Mononuclear cell (primary cell): ENCODE results near the gene YEATS4. TPM values are rescaled to one million over a fixed set of nuclear protein-coding genes. Genes with fewer than 3 reads are reported as not detected.
A peak's percentile ranks its signal among the peaks of the same experiment; 100 is the strongest.
"Not testable (repeated sequence)": the region's sequence is repeated elsewhere in the genome, so short reads cannot be mapped to it uniquely, and the experiment has no call there.

ENCODE experiments used
- H3K27me3 ChIP-seq: 2 replicates; pipeline ENCODE4 v1.6.0; 2011; ENCODE audit warnings: low read length, control low read depth; ENCODE audit not compliant: insufficient read depth
- H3K4me1 ChIP-seq: 2 replicates; pipeline ENCODE4 v1.5.1; 2011; ENCODE audit warnings: mild to moderate bottlenecking, low read length, control low read depth; ENCODE audit not compliant: insufficient read depth
- H3K4me3 ChIP-seq: 2 replicates; pipeline ENCODE4 v1.5.1; 2011; ENCODE audit warnings: mild to moderate bottlenecking, low read length, moderate library complexity
- H3K9me3 ChIP-seq: 2 replicates; pipeline ENCODE4 v1.5.1; 2011; ENCODE audit warnings: low read depth, mild to moderate bottlenecking, control low read depth, low read length
- total RNA-seq: library from RNA; depleted of rRNA; stranded (reverse); fragments of >200 nt; gene quantifications from one replicate; pipeline ENCODE4 v1.2.3, GENCODE V29; 2012

YEATS4 gene
- 32.3 TPM for total RNA-seq

DNA sequence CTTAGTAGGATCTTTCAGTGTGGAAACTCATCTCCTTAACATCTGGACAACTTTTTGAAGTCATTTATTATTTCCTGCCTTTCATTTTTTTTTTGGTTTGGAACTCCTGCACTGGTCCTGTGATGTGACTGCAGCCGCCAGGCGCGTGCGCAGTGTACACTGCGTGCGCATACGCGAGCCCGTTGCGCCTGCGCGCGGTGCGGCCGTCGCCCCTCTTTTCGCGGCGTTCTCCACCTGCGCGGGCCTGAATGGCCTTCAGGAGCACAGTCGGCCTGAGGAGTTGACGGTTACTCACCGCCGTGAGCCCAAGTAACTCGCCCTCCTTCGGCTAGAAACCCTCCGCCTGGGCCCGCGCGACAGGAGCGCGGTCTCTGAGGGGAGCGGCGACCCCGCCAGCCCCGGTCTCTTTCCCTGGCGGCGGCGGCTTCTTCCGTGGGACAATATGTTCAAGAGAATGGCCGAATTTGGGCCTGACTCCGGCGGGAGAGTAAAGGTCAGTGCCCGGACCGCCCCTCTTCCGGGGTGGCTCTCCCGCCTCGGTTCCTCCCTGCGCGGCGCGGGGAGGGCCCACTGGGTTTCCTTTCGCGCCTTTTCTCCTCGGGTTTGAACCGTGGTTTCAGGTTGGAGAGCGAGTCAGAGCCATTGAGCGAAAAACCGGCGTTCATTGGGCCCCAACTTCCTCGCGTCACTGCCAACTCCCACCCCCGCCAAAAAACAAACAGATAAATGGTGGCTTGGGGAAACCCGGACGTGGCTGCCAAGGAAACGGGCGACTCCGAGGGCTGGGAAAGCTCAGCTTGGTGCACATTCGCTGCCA lies at the start of gene YEATS4:
YEATS4 (plus strand) TSS at position 213 of the 817 bp plus-strand sequence; CDS start at position 443, 230 bp downstream.
- Histone ChIP-seq H3K27me3 (no peaks in the 10 kb centered on the region), H3K9me3 (no peaks in the 10 kb centered on the region), H3K4me3 (peak within 1 kb of the TSS; percentile 96), H3K4me1 (peaks cover 25% of the 10 kb centered on the region)

GRCh38 chr12:69313209-69313608 lies 46.3 kb upstream of the YEATS4 start:
- no peaks in the 10 kb centered on the region for H3K4me1 ChIP-seq
- H3K9me3 ChIP-seq = no peaks in the 10 kb centered on the region
- no peaks in the 10 kb centered on the region for H3K27me3 ChIP-seq
- no peak overlapping the region for H3K4me3 ChIP-seq

- H3K27me3 ChIP-seq, H3K9me3 ChIP-seq, H3K4me3 ChIP-seq: not testable (repeated sequence)
- H3K4me1 ChIP-seq = peaks cover 14% of the 10 kb centered on the region
Observed at GRCh38 chr12:69316784-69317183, 42.8 kb upstream of the YEATS4 start.

DNA sequence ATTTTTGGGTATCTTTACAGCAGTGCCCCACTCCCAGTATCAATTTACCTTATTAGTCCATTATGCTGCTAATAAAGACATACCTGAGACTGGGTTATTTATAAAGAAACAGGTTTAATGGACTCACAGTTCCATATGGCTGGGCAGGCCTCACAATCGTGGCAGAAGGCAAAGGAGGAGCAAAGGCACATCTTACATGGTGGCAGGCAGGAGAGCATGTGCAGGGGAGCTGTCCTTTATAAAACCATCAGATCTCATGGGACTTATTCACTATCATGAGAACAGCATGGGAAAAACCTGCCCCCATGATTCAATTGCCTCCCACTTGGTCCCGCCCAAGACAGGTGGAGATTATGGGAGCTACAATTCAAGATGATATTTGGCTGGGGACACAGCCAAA lies 42.3 kb upstream of the YEATS4 start:
- not testable (repeated sequence) for H3K9me3 ChIP-seq, H3K27me3 ChIP-seq, H3K4me3 ChIP-seq
- H3K4me1 ChIP-seq = peaks cover 19% of the 10 kb centered on the region

- Histone ChIP-seq H3K27me3 (no peaks in the 10 kb centered on the region), H3K4me1 (peaks cover 20% of the 10 kb centered on the region), H3K9me3 (no peaks in the 10 kb centered on the region), H3K4me3 (no peak overlapping the region)
Observed at GRCh38 chr12:69318225-69318624, 41.3 kb upstream of the YEATS4 start.

DNA sequence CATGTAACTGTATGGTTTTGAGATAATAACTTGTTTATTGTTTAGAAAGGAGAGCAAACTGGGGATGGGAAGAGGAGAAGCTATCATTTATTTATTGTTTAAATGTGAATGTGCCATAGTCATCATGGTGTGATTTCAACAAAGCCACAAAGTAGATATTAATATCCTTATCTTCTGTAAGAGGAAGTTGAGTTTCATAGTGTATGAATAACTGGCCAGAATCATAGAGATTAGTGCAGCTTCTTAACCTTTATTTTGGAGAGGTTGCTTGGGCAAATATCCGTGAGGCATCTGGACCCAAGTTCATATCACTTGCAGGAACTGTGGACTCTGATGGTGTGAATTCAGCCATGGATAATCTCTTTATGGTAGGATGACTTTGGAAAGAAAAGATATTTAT lies 38.2 kb upstream of the YEATS4 start:
- H3K4me1 ChIP-seq = peaks cover 28% of the 10 kb centered on the region
- H3K4me3 ChIP-seq = no peak overlapping the region
- H3K27me3 ChIP-seq = no peaks in the 10 kb centered on the region
- no peaks in the 10 kb centered on the region for H3K9me3 ChIP-seq

DNA sequence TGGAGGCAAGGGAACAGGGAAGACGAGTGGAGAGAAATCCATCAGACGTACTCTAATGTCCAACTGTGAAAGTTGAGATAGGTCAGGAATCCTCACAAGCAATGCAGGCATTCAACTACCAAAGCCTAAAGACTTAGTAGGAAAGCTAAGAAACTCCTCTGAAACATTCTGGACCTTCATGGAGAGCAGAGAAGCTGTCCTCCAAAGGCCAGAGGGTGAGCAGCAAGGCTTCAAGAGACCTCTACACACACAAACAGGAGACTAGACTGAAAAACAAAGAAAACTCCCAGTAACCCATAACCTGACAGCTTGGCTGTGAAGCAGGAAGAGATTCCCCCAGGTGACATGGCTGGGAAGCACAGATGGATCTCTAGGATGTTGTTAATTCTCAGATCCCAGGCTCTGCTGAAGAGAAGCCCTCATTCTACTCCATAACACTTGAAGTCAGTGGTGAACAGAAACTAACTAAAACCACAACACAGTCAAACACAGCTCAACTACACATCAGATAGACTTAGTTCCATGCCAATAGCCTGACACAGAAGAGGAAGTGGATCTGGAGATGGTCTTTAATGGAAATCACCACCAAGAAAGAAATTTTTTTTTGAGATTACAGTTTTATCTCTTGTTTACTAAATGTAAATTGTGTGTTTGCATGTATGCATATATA lies 34.6 kb upstream of the YEATS4 start:
- peaks cover 39% of the 10 kb centered on the region for H3K4me1 ChIP-seq
- H3K4me3 ChIP-seq = no peak overlapping the region
- H3K27me3 ChIP-seq = no peaks in the 10 kb centered on the region
- H3K9me3 ChIP-seq = no peaks in the 10 kb centered on the region

- Histone ChIP-seq H3K9me3 (no peaks in the 10 kb centered on the region), H3K4me3 (no peak overlapping the region), H3K4me1 (peaks cover 42% of the 10 kb centered on the region), H3K27me3 (no peaks in the 10 kb centered on the region)
Observed at GRCh38 chr12:69328426-69328825, 31.1 kb upstream of the YEATS4 start.

GRCh38 chr12:69329669-69330428 lies 29.7 kb upstream of the YEATS4 start:
- H3K4me1 ChIP-seq = peaks cover 52% of the 10 kb centered on the region

GRCh38 chr12:69330475-69331473 lies 28.8 kb upstream of the YEATS4 start:
- Histone ChIP-seq H3K9me3 (no peaks in the 10 kb centered on the region), H3K4me3 (peak overlapping the region; percentile 54), H3K27me3 (no peaks in the 10 kb centered on the region), H3K4me1 (peaks cover 58% of the 10 kb centered on the region)

More at GRCh38 chr12:69329669-69330428, 29.7 kb upstream of the YEATS4 start:
- peak overlapping the region; percentile 54 for H3K4me3 ChIP-seq
- no peaks in the 10 kb centered on the region for H3K9me3 ChIP-seq
- H3K27me3 ChIP-seq = no peaks in the 10 kb centered on the region

- Histone ChIP-seq H3K4me1 (peaks cover 64% of the 10 kb centered on the region), H3K9me3 (no peaks in the 10 kb centered on the region), H3K4me3 (peak overlapping the region; percentile 54), H3K27me3 (no peaks in the 10 kb centered on the region)
Observed at GRCh38 chr12:69331519-69331908, 28.0 kb upstream of the YEATS4 start.

GRCh38 chr12:69331909-69332684 lies 27.4 kb upstream of the YEATS4 start:
- H3K4me1 ChIP-seq = peaks cover 68% of the 10 kb centered on the region
- no peaks in the 10 kb centered on the region for H3K27me3 ChIP-seq
- H3K9me3 ChIP-seq = no peaks in the 10 kb centered on the region
- peak overlapping the region; percentile 54 for H3K4me3 ChIP-seq

DNA sequence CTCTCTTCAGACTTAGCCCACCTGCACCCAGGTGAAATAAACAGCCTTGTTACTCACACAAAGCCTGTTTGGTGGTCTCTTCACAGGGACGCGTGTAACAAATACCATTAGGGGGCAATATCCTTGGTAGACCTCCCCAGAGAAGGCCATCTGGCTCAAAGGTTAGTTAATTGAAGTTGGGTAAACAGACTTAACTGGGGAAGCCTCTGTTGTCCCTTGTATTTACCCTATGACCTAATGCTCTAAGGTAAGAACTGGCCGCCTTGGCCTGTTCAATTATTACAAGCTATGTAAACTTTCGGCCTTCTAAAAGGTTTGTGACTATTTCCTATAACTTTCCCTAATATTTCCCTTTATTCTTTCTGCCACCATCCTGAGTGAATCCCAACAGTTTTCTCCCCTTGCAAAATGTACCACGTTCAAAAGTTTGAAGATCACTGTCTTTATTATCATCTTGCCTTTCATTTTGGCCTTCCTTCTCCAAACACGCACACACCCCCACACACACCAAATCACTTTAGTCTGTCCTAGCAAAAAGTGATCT lies 26.7 kb upstream of the YEATS4 start:
- Histone ChIP-seq H3K4me1 (peaks cover 76% of the 10 kb centered on the region), H3K27me3 (no peaks in the 10 kb centered on the region), H3K9me3 (no peaks in the 10 kb centered on the region), H3K4me3 (no peak overlapping the region)
